Suprapubic skin (tissue), 4 donors: ENCODE results near the gene SCN7A.

Experiments used
- CTCF ChIP-seq, 2 donors: fragments of 200-600 bp in 1 of 2; fragments of 450-650 bp in 1 of 2; sonication (generic) in 1 of 2; IDR thresholded peaks; one replicate each; pipeline ENCODE4 v1.5.1; 2016 to 2019; ENCODE audit warnings: antibody characterized with exemption in 2 of 2, mild to moderate bottlenecking in 1 of 2, moderate library complexity in 1 of 2
- EP300 ChIP-seq: sonication (generic); formaldehyde crosslinking; IDR thresholded peaks from one replicate; pipeline ENCODE4 v1.6.1; 2017; ENCODE audit warnings: antibody characterized with exemption
- POLR2A ChIP-seq, 2 donors: fragments of 450-650 bp; IDR thresholded peaks; one replicate each; pipeline ENCODE4 v1.6.1; 2017; ENCODE audit warnings: antibody characterized with exemption in 2 of 2, mild to moderate bottlenecking in 2 of 2, moderate library complexity in 2 of 2
- POLR2AphosphoS5 ChIP-seq, 3 donors: sonication (generic); formaldehyde crosslinking; IDR thresholded peaks; one replicate each; pipeline ENCODE4 v1.6.1; 2017; ENCODE audit warnings: antibody characterized with exemption in 3 of 3

- TF ChIP-seq POLR2A (IDR thresholded peaks at IDR 0.05) (no peak), CTCF (IDR thresholded peaks at IDR 0.05) (no peak), EP300 (no peak), POLR2AphosphoS5 (IDR thresholded peaks at IDR 0.05) (no peak)
Observed at GRCh38 chr2:166464187-166464586, 29.9 kb downstream of the SCN7A start.
